ENCODE results near the gene TRPV3.
"Not testable (repeated sequence)": the region's sequence is repeated elsewhere in the genome, so short reads cannot be mapped to it uniquely, and the experiment has no call there.

The TRPV3 gene

GRCh38 chr17:3528880-3529511 is 28.6 kb downstream of the TRPV3 start:
- TF ChIP-seq CTCF (IDR thresholded peaks at IDR 0.05; ENCODE audit: extremely low read depth, missing control alignments), result no peak
- DNase-seq (ENCODE audit: low spot score), result no peak

DNA sequence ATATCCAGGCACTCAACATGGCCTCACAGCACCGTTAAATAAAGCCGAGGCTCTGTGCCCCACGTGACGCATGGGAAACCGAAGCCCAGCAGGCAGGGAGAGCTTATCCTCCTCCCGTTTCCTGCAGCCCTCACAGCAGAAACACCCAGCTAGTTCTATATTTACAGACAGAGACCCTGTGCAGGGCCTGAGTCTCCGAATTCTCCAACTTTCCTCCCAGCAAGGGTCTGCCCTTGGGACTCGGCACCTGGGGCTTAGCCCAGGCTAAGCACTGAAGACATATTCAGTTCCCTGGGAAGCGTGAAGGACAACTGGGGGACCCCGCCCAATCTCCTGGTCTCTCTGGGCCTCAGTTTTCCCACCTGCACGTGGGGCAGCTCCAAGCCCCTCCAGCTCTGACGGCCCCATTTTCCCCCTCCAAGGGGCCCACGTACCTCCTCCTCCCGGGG is 29.2 kb downstream of the TRPV3 start:
- no peak for TF ChIP-seq CTCF (IDR thresholded peaks at IDR 0.05; ENCODE audit: extremely low read depth, missing control alignments)
- DNase-seq (ENCODE audit: low spot score), result no peak

GRCh38 chr17:3527896-3528295 is 29.7 kb downstream of the TRPV3 start:
- no peak for TF ChIP-seq CTCF (IDR thresholded peaks at IDR 0.05; ENCODE audit: extremely low read depth, missing control alignments)
- DNase-seq (ENCODE audit: low spot score), result no peak

- DNase-seq (ENCODE audit: low spot score), result no peak
Measured at GRCh38 chr17:3527468-3527867, 30.1 kb downstream of the TRPV3 start.

DNA sequence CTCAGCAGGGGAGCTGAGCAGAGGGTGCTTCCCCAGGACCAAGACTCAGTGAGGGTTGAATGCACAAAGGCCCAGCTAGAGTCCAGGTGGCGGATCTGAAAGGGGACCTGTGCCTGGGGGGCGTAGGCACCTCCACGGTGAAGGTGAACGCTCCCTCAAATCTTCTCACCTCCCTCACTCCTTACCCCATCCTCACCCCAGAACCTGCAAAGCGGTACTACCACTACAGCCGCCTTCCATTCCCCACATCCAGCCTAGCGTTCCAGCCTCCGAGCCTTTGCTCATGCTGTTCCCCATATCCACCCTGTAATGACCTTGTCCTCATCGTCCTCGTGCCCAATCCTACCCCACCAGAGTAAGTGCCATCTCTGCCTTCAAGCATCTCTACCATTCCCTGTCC is 30.6 kb downstream of the TRPV3 start:
- no peak for DNase-seq (ENCODE audit: low spot score)
- no peak for TF ChIP-seq CTCF (IDR thresholded peaks at IDR 0.05; ENCODE audit: extremely low read depth, missing control alignments)

More at GRCh38 chr17:3527468-3527867, 30.1 kb downstream of the TRPV3 start:
- no peak for TF ChIP-seq CTCF (IDR thresholded peaks at IDR 0.05; ENCODE audit: extremely low read depth, missing control alignments)

GRCh38 chr17:3526491-3526890 is 31.1 kb downstream of the TRPV3 start:
- TF ChIP-seq CTCF (IDR thresholded peaks at IDR 0.05; ENCODE audit: extremely low read depth, missing control alignments), result no peak
- DNase-seq (ENCODE audit: low spot score), result no peak

GRCh38 chr17:3524024-3524423 is 33.6 kb downstream of the TRPV3 start:
- TF ChIP-seq CTCF (IDR thresholded peaks at IDR 0.05; ENCODE audit: extremely low read depth, missing control alignments), result no peak
- DNase-seq (ENCODE audit: low spot score), result no peak

DNA sequence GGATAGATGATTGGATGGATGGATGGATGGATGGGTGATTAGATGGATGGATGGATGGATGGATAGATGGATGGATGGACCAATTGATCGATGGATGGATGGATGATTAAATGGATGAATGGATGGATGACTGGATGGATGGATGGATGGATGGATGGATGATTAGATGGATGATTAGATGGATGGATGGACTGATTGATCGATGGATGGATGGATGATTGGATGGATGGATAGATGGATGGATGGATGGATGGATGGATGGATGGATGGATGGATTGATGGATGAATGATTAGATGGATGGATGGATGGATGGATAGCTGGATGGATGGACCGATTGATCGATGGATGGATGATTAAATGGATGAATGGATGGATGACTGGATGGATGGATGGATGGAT is 38.1 kb downstream of the TRPV3 start:
- DNase-seq (ENCODE audit: low spot score), result not testable (repeated sequence)
